Kidney glomerular epithelial cell (primary cell): ENCODE data around the gene VAV3.
"Not testable (repeated sequence)": the region's sequence is repeated elsewhere in the genome, so short reads cannot be mapped to it uniquely, and the experiment has no call there.

Experiments
- DNase-seq: peaks from one replicate; lab custom pipeline; 2025; lab: John Stamatoyannopoulos, UW

Gene VAV3

DNA sequence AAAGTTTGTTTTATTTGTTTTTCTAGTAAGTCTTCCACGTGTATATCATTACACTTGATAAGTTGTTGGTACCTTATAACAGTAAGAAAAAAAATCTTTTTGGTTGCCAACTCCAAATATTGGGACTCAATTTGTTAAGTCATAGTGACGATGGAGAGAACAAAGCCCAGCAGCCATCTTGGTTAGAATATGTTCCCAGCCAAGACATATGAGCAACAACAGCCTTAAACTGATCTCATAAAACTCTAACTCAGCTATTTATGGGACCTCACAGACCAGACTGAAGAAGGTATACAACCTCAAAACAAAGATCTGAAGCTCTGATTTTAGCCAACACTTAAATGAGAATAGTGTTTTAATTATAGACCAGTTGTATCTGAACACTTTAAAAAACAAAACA, 281.3 kb downstream of the VAV3 start:
- no peak for DNase-seq

DNA sequence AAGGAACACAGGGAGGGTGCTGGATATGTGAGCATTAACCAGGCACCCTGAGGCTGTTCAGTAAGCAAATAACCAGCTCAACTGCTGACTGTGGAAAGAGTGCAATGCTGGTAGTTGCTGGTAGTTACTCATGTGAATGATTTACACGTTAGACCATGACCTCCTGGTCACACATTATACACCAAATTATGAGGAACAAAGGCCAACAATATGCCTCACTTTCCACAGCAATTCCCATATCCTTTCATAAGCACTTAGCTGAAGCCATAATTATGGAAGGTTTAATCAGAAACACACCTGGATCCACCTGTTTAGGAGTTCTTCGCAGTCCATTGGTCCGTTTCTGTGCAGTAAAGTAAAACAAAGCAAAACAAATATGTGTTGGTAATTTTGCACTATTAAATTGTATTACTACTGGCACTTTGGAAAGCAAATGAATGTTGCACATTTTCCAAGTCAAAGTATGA, 281.8 kb downstream of the VAV3 start:
- DNase-seq, result peak; percentile 47

DNA sequence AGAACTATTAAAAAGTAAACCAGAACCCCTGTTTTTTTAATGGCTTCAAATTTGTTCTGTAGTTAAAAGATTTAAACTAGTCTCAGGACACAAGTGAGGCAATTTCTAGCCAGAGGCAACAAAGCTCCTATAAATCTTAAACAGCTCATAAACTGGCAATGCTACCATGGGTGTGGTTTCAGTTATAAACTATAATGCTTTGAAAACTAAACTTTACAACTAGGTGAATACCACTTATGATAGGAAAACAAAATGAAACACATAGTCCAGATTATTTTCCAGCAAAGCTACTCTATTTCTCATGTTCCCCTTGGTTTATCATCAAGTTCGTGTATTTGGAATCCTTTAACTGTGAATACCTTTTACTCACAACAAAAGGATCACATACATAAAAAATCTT, 282.5 kb downstream of the VAV3 start:
- no peak for DNase-seq

DNA sequence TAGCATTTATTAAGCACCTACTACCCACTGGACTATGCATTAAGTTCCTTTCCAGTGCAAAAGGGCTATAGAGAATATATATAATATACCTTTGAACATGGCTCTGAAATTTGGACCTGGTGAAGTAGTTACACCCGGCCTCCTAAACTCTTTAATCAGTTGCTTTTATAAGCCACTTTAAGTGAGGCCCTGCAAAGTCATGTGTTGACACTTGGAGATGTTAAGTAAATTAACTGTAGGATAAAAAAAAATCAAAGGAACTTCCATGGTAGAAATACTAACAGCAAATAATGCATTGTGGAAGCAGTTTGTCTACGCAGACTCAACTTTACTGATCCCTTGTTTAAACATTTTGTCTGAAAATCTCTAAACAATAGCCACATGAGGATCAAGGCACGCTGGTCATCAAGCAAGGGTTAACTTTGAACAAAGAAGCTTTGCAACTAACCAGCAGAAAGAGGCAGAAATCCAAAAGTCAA, 283.9 kb downstream of the VAV3 start:
- no peak for DNase-seq

DNA sequence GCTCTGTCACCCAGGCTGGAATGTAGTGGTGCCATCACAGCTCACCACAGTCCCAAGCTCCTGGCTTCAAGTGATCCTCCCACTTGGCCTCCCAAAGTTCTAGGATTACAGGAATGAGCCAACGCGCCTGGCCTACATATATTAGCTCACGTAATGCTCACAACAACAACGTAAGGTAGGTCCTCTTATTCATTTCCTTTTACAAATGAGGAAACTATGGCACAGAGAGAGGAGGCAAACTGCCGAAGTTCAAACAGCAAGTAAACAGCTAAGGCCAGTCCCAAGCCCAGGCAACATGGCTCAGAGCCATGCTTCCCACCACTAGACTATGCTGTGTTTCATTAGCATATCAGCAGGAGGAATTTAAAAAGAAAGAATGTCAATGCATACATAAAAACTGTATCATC, 284.4 kb downstream of the VAV3 start:
- DNase-seq, result no peak

DNA sequence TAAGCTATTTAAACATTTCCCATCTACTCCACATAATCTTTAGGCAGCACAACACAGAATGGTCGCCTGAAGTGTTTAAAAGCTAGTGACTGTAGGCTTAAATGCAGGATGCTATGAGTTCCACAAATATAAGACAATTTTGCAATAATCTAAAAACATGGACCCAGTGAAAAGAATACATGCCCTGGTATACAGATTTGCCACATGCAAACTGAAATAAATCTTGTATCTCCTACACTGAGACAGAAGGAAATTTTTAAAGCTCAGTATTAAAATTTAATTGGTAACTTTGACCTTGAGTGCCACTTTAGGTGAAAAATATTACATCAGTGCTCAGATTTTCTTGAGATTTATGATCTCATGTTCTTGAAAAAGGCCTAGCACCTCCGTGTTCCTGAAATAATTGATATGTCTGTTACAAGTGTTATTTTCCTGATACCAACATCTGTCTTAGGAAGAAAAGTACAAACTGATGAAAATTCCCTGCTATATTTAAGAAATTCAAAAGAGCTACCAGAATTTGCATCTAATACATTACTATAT, 285.5 kb downstream of the VAV3 start:
- DNase-seq, result no peak

DNA sequence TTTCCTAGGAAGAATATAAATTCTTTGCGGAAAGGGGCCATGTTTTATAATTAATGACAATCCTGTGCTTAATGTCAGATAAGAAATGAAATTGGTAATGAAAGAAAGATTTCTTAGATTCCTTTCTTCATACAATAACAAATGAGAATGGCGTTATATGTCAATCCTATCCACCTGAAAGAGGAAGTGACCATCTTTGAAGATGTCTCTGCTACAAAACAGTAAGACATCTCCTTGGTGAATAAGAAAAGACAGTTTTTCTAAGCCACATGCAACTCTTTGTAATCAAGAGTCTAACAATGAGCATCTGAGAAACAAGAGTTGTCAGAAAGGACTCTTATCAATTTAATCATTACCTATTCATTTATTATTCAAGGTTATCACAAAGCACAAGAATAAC, 286.0 kb downstream of the VAV3 start:
- DNase-seq, result no peak

DNA sequence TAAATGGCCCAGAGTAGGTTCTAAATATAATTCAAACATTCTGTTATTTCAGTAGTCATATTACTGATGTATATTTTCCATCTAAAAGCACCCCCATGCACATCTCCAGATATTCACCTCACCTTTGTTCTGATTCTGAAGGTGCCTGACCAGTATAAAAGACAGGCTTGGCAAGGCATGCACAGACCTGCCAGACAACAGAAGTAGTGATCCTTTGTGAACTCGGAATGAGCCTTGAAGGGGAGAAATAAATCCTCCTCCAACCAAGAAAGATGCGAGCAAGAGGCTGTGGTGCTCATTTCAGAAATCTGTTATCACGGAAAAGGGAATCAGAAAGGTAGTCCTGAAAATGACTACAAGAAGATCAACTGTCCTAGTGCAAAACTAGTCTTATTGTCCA, 287.3 kb downstream of the VAV3 start:
- DNase-seq, result no peak

DNA sequence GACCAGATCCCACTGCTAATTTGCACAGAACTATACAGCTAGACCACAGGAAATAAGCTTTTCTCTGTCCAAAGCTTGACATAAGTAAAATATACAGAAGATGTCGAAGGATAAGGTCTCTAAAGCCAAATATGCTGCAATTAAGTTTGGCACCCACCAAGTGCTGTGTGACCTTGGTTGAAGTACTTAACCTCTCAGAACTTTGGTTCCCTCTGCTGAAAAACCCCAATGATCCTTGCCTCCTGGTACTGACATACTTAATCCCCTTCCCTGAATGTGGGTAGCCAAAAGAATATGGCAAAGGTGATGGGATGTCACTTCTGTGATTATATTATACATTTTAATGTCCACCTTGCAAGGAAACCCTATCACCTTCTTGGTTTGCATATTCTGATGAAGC, 290.5 kb downstream of the VAV3 start:
- DNase-seq, result no peak

DNA sequence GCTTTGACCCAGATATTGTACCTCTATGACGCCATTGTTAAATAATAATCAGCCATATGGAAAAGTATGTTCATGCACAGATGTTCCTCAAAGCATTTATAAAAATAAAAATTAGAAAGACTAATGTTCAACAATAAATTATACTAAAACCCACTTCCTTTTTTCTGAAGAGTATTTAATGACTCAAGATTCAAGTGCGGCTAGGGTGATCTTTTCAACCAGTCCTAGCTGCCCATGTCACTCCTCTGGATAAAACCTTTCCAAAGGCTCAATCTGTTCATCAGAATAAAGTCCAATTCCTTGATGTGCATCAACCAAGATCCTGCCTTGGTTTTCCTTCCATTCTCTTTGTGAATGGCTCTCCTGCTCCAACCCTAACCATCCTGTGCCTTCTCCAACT, 292.0 kb downstream of the VAV3 start:
- DNase-seq, result no peak

DNA sequence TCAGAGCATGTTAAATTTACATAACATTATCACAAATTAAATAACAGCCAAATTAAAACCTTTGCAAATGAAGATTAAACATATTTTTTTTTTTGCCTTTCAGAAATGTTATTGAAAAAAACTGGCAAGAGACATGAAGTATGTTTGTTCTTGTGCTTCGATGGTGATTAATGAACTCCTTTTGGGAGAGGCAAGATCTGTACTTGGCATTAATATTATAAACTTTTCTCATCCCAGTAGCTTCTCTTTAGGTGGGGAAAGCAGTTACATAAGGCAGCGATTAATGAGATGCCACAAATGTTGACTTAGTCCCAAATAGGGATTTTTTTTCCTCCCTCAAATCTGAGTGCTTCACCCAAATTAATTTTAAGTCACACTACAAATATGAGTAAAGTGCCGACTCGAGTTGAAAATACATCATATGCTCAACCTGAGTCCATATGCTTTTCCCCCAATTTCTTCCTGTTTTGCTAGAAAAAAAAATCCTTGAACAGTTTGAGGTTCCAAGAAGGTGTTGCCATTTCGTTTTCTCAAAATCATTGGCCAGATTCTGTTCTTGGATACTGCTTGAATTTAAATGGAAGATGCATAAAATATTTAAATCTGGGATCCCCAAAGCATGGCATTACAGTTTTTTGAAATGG, 294.5 kb downstream of the VAV3 start:
- no peak for DNase-seq

DNA sequence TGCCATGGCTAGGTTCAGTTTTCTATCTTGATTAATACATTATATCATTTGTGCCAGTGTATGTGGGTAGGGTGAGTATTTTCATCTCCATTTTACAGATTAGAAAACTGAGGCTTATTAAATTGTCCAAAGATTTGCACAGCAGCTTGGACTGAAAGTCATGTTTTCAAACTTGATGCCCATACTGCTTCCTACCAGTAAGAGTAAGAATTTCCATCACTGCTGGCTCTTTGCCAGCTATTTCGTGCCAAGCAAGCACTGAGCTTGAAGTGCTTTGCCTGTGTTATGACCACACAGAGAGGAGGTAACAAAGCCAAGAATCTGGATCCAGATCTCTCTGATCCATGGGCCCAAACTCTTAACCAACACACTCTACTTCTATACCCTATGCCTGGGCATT, 295.0 kb downstream of the VAV3 start:
- peak; percentile 36 for DNase-seq

DNA sequence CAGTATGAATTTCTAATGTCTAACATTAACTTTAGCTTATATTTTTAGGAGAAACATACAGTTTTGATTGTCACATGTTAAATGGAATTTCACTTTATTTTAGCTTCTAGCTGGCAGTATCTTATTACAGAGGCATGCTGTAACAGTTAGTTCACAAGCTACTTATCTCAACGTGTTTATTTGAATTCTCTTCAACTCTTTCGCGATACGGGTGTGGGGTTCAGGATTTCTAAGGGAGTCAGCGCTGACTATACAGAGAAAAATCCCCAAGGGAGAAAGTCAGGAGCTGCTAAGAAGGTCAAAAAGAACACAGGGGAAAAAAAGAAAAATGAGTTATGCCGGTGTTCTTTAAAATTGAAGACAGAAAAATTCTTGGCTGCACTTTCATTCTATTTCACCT, 296.2 kb downstream of the VAV3 start:
- no peak for DNase-seq

DNA sequence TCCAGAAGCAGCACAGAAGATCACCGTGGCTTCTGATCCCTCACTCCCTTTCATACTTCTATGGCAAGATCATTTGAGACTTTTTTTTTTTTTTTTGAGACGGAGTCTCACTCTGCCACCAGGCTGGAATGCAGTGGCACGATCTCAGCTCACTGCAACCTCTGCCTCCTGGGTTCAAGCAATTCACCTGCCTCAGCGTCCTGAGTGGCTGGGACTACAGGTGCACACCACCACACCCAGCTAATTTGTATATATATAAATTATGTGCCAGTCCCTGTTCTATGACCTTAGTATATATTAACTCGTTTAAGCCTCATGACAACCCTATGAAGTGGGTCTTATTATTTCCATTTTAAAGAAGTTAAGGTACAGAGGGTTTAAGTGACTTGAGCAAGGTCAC, 298.5 kb downstream of the VAV3 start:
- no peak for DNase-seq

DNA sequence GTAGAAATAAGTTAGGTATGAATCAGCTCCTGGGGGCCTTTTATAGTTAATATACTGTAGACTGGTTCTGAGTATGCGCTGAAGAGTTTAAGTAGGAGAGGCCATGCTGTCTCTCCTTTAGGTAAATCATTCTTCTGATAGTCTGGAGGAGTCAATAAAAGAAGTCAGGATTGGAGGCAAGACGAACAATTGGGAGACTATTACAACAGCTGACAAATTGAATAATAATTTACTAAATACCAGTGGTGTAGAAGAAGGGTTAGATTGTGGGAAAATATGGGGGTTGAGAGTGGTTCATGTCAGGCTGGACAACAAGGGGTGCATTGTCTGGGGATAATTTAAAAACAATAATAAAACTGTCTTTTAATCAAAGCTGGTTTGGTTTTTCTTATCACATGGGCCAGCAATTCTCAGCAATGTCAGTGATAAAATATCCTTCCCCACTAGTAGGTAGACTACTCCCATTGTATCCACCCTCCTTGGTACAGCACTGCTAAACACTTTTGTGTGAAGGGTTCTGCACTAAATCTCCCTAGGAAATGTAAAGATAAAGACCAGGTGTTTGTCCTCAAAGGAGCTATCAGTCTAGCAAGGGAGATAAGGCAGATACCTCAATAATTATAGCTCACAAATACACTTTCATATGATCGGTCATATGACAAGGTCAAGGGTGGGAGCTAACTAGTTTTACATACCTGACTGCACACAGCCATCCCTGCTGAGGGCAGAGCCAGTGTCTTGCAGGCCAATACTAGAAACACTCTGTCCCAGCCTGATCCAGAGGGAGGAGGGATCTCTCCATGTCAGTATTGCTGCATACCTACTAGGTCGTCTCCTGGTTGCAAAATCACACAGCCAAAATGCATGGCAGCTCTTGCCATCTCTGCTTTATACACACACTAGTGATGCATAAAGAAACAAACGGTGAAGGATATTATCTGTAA, 299.7 kb downstream of the VAV3 start:
- DNase-seq, result peak; percentile 91

DNA sequence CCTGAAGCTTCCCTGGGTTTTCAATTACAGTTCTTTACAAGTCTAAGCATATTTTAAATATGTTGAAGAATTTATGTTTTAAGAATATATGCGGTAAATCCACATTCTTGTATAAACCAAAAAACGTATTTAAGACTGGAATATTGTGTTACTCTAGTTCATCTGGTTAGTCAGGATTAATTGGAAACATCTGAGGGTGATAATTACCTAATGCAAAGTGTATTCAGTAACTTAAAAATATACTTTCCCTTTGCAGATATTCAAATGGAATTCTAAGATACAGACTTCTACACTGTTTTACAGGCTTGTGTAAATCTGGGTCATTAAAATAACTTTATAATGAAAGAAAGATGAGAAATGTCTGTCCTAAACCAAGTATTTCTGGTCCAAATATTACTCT, 302.0 kb downstream of the VAV3 start:
- DNase-seq, result no peak

DNA sequence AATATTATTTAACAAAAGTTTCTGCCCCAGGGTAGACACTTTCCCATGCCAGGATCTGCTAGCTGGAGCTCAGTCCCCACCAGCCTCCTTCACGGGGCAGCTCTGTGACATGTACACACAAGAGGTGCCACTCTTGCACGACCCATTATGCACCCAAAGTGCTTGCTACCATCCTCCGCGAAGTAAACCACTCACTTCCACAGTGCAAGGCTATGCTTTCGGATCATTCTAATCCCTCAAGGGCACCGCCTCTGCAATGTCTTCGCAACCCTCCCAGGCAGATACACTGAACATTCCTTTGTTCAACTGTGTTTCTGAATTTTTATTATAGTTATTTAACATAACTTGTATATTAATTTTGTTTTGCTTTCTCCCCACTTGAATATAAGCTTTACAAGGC, 303.8 kb downstream of the VAV3 start:
- DNase-seq, result no peak

DNA sequence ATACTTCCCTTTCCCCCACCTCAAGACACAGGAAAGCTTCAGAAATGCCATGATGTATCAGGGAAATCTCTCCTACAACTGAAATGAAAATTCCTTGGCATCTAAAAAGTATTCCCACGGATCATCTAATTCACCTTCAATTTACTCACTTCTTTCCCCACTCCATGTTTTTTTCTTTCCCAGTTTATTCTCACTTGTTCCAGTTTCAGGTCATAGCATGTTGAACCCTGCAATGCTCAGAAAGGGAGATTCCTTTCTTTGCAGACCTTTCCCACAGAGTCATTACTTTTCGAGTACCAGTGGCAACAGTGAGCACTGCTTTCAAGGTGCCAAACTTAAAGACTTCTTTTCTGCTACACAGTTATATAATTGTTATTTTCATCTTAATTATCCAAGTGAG, 305.0 kb downstream of the VAV3 start:
- DNase-seq, result no peak

DNA sequence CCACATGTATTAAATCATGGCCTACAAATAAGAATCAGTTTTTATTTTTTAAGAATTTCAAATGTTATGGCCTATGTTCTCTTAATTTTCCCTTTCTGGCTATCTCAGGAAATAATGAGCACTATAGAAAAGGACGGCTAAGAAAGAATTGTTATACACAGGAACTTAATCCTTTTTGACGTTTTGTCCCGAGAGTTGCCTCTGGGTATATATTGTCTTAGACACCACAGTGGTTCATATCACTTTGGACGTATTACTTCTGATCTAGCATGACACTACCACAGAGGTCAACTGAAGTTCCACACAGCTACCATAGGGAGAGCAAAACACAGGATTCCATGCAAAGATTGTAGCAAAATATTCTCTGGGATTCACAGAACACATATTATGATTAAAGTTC, 307.6 kb downstream of the VAV3 start:
- no peak for DNase-seq

DNA sequence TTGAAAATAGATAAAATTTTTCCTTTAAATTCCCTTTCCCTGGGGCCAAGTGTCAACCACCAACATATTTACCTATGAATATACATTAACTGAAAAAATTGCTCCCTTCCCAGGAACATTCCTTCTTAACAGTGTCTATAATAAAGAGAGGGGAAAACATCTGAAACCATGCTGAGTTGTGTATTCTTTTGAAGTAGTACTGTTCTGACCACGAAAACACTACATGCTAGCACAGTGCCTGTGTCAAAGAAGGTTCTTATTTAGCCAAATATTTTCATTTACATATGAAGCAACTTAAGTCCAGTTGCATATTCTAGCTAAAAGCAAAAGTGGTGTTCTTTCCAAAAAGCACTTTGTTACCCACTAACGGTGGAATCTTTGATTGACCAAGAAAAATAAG, 311.2 kb downstream of the VAV3 start:
- no peak for DNase-seq

DNA sequence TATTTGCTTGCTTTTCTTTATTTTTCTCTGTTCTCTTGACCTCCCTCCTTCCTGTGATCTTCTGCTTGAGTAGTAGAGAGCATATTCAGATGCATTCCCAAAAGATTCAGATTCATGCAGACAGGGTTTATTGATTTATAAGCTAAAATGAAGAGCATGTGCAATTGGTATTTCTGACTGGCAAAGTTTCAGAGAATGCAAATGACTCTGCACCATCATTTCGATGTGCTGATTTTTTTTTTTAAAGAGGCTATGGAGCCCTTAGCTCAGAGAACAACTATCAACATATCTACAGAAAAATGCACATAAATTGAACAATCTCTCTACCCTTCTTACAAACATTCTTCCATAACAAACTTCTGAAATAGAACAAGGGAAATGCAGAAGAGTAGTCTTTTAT, 312.0 kb downstream of the VAV3 start:
- DNase-seq, result no peak

DNA sequence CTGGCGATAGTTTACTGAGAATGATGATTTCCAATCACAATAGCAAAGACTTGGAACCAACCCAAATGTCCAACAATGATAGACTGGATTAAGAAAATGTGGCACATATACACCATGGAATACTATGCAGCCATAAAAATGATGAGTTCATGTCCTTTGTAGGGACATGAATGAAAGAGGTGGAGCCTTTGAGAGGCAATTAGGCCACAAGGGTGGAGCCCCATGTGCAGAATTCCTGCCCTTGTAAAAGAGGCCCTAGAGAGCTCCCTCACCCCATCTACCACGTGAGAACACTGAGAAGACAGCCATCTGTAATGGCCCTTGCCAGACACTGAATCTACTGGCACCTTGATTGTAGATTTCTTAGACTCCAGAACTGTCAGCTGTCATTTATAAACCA, 314.2 kb downstream of the VAV3 start:
- DNase-seq, result not testable (repeated sequence)

DNA sequence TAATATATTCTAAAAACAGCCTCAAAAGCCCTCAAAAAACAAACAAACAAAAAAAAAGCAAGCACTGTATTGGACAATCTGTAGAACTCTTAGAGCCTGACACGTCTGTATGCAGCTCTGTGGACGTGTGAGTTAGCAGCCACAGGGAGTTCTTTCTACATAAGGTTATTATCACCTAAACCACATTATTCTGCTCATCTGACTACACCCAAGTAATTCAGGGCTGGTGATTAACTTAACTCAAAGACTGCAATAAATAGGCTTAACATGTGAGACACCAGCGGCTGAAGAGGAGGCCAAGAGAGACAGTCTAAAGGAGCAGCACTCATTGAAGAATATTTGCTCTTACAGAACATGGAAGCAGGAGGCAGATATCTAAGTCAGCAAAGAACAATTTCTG, 316.0 kb downstream of the VAV3 start:
- peak; percentile 53 for DNase-seq
